HepG2 (cell line): ENCODE results near the gene MB21D2. TPM values are rescaled to one million over a fixed set of nuclear protein-coding genes. Genes with fewer than 3 reads are reported as not detected.

ENCODE experiments used
- AGO2 ChIP-seq: fragments of 200-400 bp; formaldehyde crosslinking; optimal IDR thresholded peaks from 2 replicates; pipeline ENCODE3; 2017; ENCODE audit warnings: mild to moderate bottlenecking, low read depth, low read length, moderate library complexity
- ATAD3A ChIP-seq: sonication (generic); formaldehyde crosslinking; IDR thresholded peaks from 2 replicates; pipeline ENCODE4 v1.4.0; 2020; ENCODE audit warnings: missing genetic modification reagents
- ATRX ChIP-seq: sonication (generic); formaldehyde crosslinking; IDR thresholded peaks from 2 replicates; pipeline ENCODE4 v1.4.0; 2020; ENCODE audit warnings: missing genetic modification reagents, borderline replicate concordance
- CBX1 ChIP-seq: IDR thresholded peaks from one replicate; pipeline ENCODE4 v1.6.1; 2016; ENCODE audit warnings: antibody characterized with exemption, low read depth
- FOXK2 ChIP-seq: fragments of 450-650 bp; IDR thresholded peaks from 2 replicates; pipeline ENCODE4 v1.6.1; 2016
- HOXA3 ChIP-seq: sonication (generic); formaldehyde crosslinking; IDR thresholded peaks from 2 replicates; pipeline ENCODE4 v1.5.0; 2020; ENCODE audit warnings: missing genetic modification reagents
- MIXL1 ChIP-seq: IDR thresholded peaks from 2 replicates; pipeline ENCODE4 v1.6.1; 2016
- RELA ChIP-seq: sonication (generic); formaldehyde crosslinking; IDR thresholded peaks from 2 replicates; pipeline ENCODE4 v1.4.0; 2020; ENCODE audit warnings: missing genetic modification reagents
- SMAD9 ChIP-seq: sonication (generic); formaldehyde crosslinking; IDR thresholded peaks from 2 replicates; pipeline ENCODE4 v1.5.1; 2020; ENCODE audit warnings: mild to moderate bottlenecking, missing genetic modification reagents
- SYNCRIP ChIP-seq: fragments of 200-400 bp; formaldehyde crosslinking; IDR thresholded peaks from 2 replicates; pipeline ENCODE4 v1.6.1; 2018; ENCODE audit warnings: mild to moderate bottlenecking, low read depth, low read length; ENCODE audit not compliant: insufficient read depth
- TBL1XR1 ChIP-seq: fragments of 150-350 bp; IDR thresholded peaks from 2 replicates; pipeline ENCODE4 v1.6.1; 2014; ENCODE audit warnings: borderline replicate concordance, low read length; ENCODE audit not compliant: partially characterized antibody
- TMF1 ChIP-seq: sonication (generic); formaldehyde crosslinking; IDR thresholded peaks from 2 replicates; pipeline ENCODE4 v1.8.1; 2022; ENCODE audit warnings: low read depth, missing genetic modification reagents
- ZNF318 ChIP-seq: sonication (generic); formaldehyde crosslinking; IDR thresholded peaks from 2 replicates; pipeline ENCODE4 v1.4.0; 2020; ENCODE audit warnings: mild to moderate bottlenecking, missing genetic modification reagents
- ZNF510 ChIP-seq: sonication (generic); formaldehyde crosslinking; IDR thresholded peaks from 2 replicates; pipeline ENCODE4 v1.4.0; 2020; ENCODE audit warnings: low read depth, mild to moderate bottlenecking, missing genetic modification reagents
- ZSCAN22 ChIP-seq: sonication (generic); formaldehyde crosslinking; IDR thresholded peaks from 2 replicates; pipeline ENCODE4 v1.4.0; 2020; ENCODE audit warnings: mild to moderate bottlenecking, missing genetic modification reagents
- polyA plus RNA-seq, 8 experiments: library from polyadenylated mRNA; depleted of rRNA in 3 of 8; stranded (reverse) in 7 of 8; unstranded in 1 of 8; fragments of >200 nt; fragmentation: Illumina TruSeq in 4 of 8; extraction: Trizol in 4 of 8; gene quantifications; 2 replicates each; pipeline versions ENCODE4 v1.2.1 to v1.2.3, GENCODE V29; 2011 to 2016; ENCODE audit warnings: low read depth in 4 of 8, missing spikeins in 1 of 8, mixed read lengths in 1 of 8; ENCODE audit not compliant: insufficient read depth in 1 of 8
- total RNA-seq, 5 experiments: library from RNA; depleted of rRNA; stranded (reverse); fragments of >200 nt; fragmentation: Illumina TruSeq; extraction: Trizol; gene quantifications; 2 replicates each; pipeline ENCODE4 v1.2.3, GENCODE V29; 2016; ENCODE audit warnings: low read depth in 1 of 5
- TF ChIP-seq, protein P1 (sequence below): IDR thresholded peaks from 2 replicates; pipeline ENCODE4 v1.4.0; 2020; ENCODE audit warnings: mild to moderate bottlenecking, missing genetic modification reagents
- TF ChIP-seq, protein P2 (sequence below): sonication (generic); formaldehyde crosslinking; IDR thresholded peaks from 2 replicates; pipeline ENCODE4 v1.9.0; 2021; ENCODE audit warnings: missing genetic modification reagents, borderline replicate concordance

The MB21D2 gene
- total and polyA plus RNA-seq, 2 of the 13 experiments (the other 11 are each of a cell fraction or from before 2014, with no cell fraction given) = 0.90 to 1.6 TPM

DNA sequence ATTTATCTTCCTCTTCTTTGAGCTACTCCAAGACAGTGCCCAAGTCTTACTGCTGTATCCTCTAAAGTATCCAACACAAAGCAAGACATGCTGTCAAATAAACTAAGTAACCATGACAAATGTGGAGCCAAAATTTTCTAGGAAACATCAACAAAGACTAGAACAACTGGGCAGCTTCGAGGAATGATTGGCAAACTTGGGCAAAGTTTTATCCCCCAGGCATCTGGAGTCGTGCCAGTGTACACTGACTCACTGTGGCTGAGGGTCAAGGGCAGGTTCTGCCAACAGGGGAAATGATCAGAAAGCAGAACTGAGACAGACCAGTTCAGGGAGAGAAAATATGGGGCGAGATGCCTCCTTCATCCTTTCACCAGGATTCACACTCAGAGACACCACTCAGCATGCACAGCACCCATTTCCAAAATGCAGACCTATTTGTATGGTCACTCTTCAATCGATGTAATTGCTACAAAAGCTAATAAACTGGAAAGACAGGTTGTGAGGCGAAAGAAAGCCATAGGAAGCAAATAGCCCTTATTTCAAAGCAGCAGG, 65.8 kb downstream of the MB21D2 start (continued):
- TF ChIP-seq, protein P1, sequence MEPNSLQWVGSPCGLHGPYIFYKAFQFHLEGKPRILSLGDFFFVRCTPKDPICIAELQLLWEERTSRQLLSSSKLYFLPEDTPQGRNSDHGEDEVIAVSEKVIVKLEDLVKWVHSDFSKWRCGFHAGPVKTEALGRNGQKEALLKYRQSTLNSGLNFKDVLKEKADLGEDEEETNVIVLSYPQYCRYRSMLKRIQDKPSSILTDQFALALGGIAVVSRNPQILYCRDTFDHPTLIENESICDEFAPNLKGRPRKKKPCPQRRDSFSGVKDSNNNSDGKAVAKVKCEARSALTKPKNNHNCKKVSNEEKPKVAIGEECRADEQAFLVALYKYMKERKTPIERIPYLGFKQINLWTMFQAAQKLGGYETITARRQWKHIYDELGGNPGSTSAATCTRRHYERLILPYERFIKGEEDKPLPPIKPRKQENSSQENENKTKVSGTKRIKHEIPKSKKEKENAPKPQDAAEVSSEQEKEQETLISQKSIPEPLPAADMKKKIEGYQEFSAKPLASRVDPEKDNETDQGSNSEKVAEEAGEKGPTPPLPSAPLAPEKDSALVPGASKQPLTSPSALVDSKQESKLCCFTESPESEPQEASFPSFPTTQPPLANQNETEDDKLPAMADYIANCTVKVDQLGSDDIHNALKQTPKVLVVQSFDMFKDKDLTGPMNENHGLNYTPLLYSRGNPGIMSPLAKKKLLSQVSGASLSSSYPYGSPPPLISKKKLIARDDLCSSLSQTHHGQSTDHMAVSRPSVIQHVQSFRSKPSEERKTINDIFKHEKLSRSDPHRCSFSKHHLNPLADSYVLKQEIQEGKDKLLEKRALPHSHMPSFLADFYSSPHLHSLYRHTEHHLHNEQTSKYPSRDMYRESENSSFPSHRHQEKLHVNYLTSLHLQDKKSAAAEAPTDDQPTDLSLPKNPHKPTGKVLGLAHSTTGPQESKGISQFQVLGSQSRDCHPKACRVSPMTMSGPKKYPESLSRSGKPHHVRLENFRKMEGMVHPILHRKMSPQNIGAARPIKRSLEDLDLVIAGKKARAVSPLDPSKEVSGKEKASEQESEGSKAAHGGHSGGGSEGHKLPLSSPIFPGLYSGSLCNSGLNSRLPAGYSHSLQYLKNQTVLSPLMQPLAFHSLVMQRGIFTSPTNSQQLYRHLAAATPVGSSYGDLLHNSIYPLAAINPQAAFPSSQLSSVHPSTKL (CRISPR knock-in tag) = peak; percentile 94
- TF ChIP-seq TMF1 (CRISPR knock-in tag) (no peak), ZSCAN22 (CRISPR knock-in tag) (no peak), ATRX (CRISPR knock-in tag) (no peak), RELA (CRISPR knock-in tag) (no peak), ZNF318 (no peak), AGO2 (no peak), SYNCRIP (no peak), ZNF510 (CRISPR knock-in tag) (no peak), TBL1XR1 (peak; percentile 100), HOXA3 (CRISPR knock-in tag) (no peak), SMAD9 (no peak), CBX1 (no peak), ATAD3A (no peak), MIXL1 (CRISPR knock-in tag) (no peak), FOXK2 (peak; percentile 72)
- TF ChIP-seq, protein P2, sequence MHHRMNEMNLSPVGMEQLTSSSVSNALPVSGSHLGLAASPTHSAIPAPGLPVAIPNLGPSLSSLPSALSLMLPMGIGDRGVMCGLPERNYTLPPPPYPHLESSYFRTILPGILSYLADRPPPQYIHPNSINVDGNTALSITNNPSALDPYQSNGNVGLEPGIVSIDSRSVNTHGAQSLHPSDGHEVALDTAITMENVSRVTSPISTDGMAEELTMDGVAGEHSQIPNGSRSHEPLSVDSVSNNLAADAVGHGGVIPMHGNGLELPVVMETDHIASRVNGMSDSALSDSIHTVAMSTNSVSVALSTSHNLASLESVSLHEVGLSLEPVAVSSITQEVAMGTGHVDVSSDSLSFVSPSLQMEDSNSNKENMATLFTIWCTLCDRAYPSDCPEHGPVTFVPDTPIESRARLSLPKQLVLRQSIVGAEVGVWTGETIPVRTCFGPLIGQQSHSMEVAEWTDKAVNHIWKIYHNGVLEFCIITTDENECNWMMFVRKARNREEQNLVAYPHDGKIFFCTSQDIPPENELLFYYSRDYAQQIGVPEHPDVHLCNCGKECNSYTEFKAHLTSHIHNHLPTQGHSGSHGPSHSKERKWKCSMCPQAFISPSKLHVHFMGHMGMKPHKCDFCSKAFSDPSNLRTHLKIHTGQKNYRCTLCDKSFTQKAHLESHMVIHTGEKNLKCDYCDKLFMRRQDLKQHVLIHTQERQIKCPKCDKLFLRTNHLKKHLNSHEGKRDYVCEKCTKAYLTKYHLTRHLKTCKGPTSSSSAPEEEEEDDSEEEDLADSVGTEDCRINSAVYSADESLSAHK (CRISPR knock-in tag) = no peak
